Fibroblast of villous mesenchyme (primary cell): Measurements from ENCODE around the gene ANGPTL4. TPM values are rescaled to one million over a fixed set of nuclear protein-coding genes. Genes with fewer than 3 reads are reported as not detected.

Experiments used
- DNase-seq: peaks from one replicate; pipeline ENCODE4 v3.0.0-alpha.2; 2010; ENCODE audit warnings: low read depth
- H3K4me3 ChIP-seq: 2 replicates; pipeline ENCODE4 v1.5.1; 2011; ENCODE audit warnings: low read depth, mild to moderate bottlenecking, low read length
- CTCF ChIP-seq: IDR thresholded peaks from 2 replicates; pipeline ENCODE4 v1.5.1; 2012; ENCODE audit warnings: low read depth, mild to moderate bottlenecking, low read length; ENCODE audit not compliant: insufficient read depth
- total RNA-seq: library from RNA; depleted of rRNA; stranded (reverse); fragments of >200 nt; gene quantifications from 2 replicates; pipeline ENCODE4 v1.2.3, GENCODE V29; 2012

The ANGPTL4 gene
- total RNA-seq, 1 donor = 1.3 TPM

- DNase-seq = no peak
- TF ChIP-seq CTCF = no peak
- H3K4me3 ChIP-seq = no peak overlapping the region
These were observed 23.0 kb downstream of the ANGPTL4 start for GRCh38 chr19:8386990-8387389.

GRCh38 chr19:8387688-8388611 lies 24.0 kb downstream of the ANGPTL4 start:
- no peak for TF ChIP-seq CTCF
- no peak for DNase-seq
- H3K4me3 ChIP-seq = no peak overlapping the region

- no peak for DNase-seq
- TF ChIP-seq CTCF = no peak
- no peak overlapping the region for H3K4me3 ChIP-seq
These were observed 24.6 kb downstream of the ANGPTL4 start for GRCh38 chr19:8388612-8388958.

GRCh38 chr19:8389891-8390616 lies 26.1 kb downstream of the ANGPTL4 start, which contains the start of gene RAB11B:
RAB11B (plus strand) TSS chr19:8390360; CDS start chr19:8390417, 57 bp downstream.
- no peak for TF ChIP-seq CTCF
- DNase-seq = peak; percentile 100
- peak within 1 kb of the TSS; percentile 71 for H3K4me3 ChIP-seq

DNA sequence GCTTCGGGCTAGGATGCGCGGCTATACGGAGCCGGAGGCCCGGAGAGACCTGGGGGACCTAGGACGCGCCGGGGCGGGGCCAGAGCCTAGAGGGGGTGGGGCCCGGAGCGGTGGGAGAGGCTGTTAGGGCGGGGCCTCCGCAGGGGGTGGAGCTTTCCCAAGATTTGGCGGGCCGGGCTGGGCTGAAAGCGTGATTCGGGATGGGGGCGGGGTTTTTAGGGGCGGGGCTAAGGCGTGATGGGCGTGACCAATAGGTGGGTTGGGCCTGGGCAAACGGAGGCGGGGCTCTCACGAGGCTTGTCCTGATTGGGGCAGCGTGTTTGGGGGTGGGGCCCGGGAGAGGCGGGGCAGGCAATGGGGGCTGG lies 26.6 kb downstream of the ANGPTL4 start:
- peak; percentile 97 for DNase-seq
- H3K4me3 ChIP-seq = peak overlapping the region; percentile 71
- no peak for TF ChIP-seq CTCF

- DNase-seq = no peak
- peak overlapping the region; percentile 44 for H3K4me3 ChIP-seq
- no peak for TF ChIP-seq CTCF
These were observed 27.5 kb downstream of the ANGPTL4 start for GRCh38 chr19:8391198-8392016.
